Activated CD8-positive, alpha-beta memory T cell treated with anti-CD3 and anti-CD28 coated beads for 48 hours (primary cell): ENCODE measurements around the gene PLCB1.

ENCODE experiments used
- DNase-seq, 3 experiments: peaks; one replicate each; pipeline ENCODE4 v3.0.0-alpha.2; 2020; ENCODE audit warnings: low read depth in 2 of 3, low spot score in 2 of 3

Gene PLCB1

GRCh38 chr20:8208226-8208625, 76.2 kb downstream of the PLCB1 start:
- DNase-seq: no peak

- no peak for DNase-seq
These were observed 77.0 kb downstream of the PLCB1 start for GRCh38 chr20:8209061-8209460.

DNA sequence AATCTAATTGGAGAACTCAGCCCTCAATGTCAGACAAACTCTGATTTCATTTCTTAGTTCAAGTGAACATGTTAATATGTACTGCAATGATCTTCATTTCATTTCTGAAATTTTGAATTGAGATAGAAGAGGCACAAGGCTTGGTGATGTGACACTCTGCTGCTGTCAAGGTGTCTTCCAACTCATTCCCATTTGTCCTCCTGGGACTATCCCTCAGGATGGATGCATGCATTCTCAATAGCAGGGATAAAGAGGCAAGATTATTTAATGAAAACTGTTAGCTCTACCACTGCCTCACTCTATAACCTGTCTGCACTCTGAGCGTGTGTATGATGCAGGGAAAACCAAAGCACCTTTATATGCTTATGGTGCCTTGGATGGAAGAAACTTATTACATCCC, 78.7 kb downstream of the PLCB1 start:
- no peak for DNase-seq

- DNase-seq: no peak
These were observed 80.2 kb downstream of the PLCB1 start for GRCh38 chr20:8212286-8212685.

- DNase-seq: no peak
These were observed 81.2 kb downstream of the PLCB1 start for GRCh38 chr20:8213270-8213669.

- no peak for DNase-seq
These were observed 81.9 kb downstream of the PLCB1 start for GRCh38 chr20:8213831-8214587.

GRCh38 chr20:8215361-8215781, 83.3 kb downstream of the PLCB1 start:
- DNase-seq: no peak

- DNase-seq: no peak
These were observed 84.5 kb downstream of the PLCB1 start for GRCh38 chr20:8216375-8217200.

DNA sequence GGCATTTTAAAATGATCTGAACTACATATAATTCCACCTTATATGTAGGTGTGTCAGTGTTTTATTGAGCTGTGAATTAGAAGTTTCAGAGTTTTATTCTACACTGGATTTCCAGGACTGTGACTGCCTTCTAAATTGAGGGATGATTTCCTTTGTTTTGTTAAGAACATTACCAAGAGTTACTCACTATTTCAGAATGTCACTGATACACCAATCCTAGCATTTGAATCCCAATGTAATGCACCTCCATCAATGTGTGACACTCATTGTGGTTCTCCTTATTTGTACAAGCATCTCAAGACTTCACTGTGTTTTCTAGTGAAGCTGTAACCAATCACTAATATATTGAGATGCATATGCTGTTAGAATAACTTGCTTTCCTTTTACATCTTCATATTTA, 86.8 kb downstream of the PLCB1 start:
- no peak for DNase-seq

- DNase-seq: no peak
These were observed 87.3 kb downstream of the PLCB1 start for GRCh38 chr20:8219403-8219802.

GRCh38 chr20:8220716-8221115, 88.7 kb downstream of the PLCB1 start:
- no peak for DNase-seq

GRCh38 chr20:8221887-8222419, 89.9 kb downstream of the PLCB1 start:
- DNase-seq: no peak

DNA sequence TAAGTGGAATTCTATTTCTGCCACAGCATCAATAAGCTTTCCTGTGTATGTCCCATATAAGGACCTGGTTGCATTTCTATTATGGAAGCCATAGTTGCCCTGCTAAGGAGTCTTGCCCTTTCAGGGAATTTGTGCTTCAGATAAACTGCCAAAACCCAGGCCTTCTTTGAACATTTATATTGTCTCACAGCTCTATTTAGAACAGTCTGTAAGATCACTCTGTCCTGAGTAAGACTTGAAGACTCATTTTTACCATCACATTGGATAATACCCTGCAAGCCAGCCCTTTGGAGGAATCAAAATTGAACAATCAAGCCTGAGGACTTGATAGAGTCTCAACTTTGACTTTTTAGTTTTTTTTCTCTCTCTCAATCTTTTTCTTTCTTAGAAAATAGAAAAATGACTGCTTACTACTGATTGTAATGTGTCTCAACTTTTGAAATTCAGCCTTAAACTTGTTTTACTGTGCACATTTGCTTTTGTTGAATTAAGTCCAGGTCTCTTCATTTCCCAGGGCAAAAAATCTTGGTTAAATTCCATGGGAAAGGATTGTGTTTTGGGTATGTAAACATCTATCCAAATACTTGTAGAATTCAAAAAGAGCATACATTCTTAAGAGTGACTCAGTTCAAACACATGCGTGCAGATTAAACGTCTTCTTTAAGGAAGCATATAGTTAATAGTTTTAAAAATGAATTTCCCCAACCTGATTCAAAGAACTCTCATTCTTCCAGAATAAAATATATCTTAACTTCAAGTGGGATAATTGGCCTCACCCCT, 91.2 kb downstream of the PLCB1 start:
- DNase-seq: no peak

DNA sequence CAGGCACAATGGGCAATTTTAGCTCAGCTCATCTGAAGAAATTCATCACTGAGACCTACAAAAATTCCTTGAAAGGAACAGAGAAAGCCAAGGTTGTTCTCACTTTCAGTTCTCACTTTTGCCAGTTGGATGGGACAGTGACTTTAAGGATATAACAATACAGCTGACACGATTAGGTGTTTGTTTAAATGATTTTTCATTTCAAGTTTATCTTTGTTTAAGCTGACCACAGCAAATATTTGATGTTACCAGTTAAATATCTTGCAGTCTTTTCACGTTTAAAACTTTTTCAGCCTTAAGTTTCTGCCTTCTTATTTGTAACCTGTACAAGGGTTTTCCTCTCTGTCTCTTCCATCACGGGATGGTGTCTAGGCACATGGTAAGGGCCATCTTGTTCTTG, 93.6 kb downstream of the PLCB1 start:
- no peak for DNase-seq

GRCh38 chr20:8226106-8226505, 94.0 kb downstream of the PLCB1 start:
- DNase-seq: no peak

DNA sequence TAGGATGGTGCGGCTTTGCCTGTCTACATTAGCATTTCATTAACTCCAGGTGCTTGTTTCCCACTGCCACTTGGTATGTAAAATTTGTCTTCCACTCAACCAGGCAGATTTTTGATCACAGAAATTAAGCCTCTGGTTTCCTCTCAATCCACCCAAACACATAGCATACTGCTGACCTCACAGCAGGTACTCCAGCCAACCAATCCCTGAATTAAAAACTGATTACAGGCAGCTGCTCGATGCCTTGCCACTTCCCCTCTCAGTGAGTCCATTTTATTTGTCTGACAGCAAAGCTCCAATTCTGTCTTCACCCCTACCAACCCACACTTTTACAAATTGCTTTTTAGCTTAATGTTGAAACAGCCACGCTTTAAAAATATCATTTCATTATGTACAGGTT, 95.2 kb downstream of the PLCB1 start:
- DNase-seq: no peak

GRCh38 chr20:8228315-8228714, 96.2 kb downstream of the PLCB1 start:
- DNase-seq: no peak

DNA sequence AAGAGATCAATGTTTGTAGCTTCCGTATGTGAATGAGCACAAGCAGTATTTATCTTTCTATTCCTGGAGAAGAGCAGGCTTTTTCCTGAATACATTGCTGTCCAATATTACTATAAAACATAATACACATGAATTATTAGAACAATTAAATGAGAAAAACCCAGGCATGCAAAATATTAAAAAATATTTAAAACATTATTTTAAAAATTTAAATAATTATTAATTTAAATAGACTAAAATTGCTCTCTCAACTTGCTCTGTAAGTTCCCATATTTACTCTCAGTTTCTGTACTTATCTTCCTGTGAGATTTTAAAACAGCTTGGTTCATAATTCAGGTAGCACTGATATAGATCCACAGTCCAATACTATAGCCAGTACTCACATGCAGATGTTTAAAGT, 97.0 kb downstream of the PLCB1 start:
- DNase-seq: no peak

GRCh38 chr20:8231038-8231437, 99.0 kb downstream of the PLCB1 start:
- no peak for DNase-seq

- no peak for DNase-seq
These were observed 100.3 kb downstream of the PLCB1 start for GRCh38 chr20:8232332-8232731.

- DNase-seq: no peak
These were observed 102.5 kb downstream of the PLCB1 start for GRCh38 chr20:8234580-8234979.
